Activated T-helper 2 cell treated with anti-CD3 and anti-CD28 coated beads, Interferon-gamma antibody, Interleukin-2, Interleukin-4, amounts not matched to agents 10 μg/mL and 5 μg/mL and 100 μg/mL, durations not matched to agents 14 hours and 24 hours and 36 hours (primary cell): Measurements from ENCODE around the gene SH3RF3. TPM values are rescaled to one million over a fixed set of nuclear protein-coding genes. Genes with fewer than 3 reads are reported as not detected.

ENCODE experiments used
- DNase-seq: peaks from one replicate; pipeline ENCODE4 v3.0.0; 2021; ENCODE audit warnings: low spot score
- H3K27ac Mint-ChIP-seq: one replicate; pipeline ENCODE4 v1.8.0; 2021; ENCODE audit warnings: mixed read lengths
- H3K27me3 Mint-ChIP-seq: one replicate; pipeline ENCODE4 v1.8.0; 2021; ENCODE audit warnings: low read depth, mixed read lengths
- H3K36me3 Mint-ChIP-seq: one replicate; pipeline ENCODE4 v1.8.0; 2021; ENCODE audit warnings: low read depth, mixed read lengths
- H3K4me1 Mint-ChIP-seq: one replicate; pipeline ENCODE4 v1.8.0; 2021; ENCODE audit warnings: low read depth, mixed read lengths
- H3K4me3 Mint-ChIP-seq: one replicate; pipeline ENCODE4 v1.8.0; 2021; ENCODE audit warnings: low read depth, mild to moderate bottlenecking, moderate library complexity, mixed read lengths
- H3K9me3 Mint-ChIP-seq: one replicate; pipeline ENCODE4 v1.8.0; 2021; ENCODE audit warnings: mixed read lengths
- intact Hi-C: fragments of 100-400 bp; cut with micrococcal nuclease; formaldehyde crosslinking; loops from one replicate; pipeline ENCODE4 v1.15.1; 2023
- total RNA-seq: library from RNA; stranded (reverse); gene quantifications from 2 replicates; pipeline ENCODE4 v1.2.3, GENCODE V29; 2022

Gene SH3RF3
- total RNA-seq, 1 donor from 2014 or later: 0.78 TPM

DNA sequence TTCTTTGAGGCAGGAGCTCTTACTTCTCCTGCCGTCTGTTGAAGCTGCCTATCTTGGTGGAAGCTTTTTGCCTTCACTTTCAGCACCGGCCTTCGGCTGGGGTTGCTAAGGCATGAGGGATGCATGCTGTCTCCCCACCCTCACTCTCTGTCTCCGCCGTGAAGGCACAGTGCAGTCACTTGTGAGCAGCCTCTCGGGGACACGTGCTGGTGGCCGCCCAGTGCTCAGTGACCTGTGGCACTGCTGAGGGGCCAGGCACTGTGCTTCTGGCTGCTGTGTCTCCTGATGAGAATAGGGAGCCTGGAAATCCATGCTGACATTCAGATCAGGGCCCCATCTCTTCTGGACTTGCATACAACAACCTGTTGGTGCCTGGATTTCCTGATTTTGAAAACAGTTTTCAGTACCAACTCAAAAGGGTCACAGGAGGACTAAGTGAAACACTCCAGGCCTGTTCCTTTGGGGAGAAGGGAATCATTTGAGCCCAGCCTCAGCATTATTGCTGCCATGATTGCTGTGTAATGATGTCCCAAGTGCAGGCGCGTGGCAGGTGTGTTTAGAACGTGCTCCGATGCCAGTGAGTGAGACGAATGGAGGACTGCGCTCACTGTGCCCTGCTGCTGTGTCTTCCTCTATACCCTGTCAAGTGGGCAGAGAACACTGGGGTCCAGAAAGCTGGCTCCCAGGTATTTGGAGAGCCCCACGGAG is 266.6 kb downstream of the SH3RF3 start:
- no peaks in the 10 kb centered on the region for H3K27me3 Mint-ChIP-seq
- no peak for DNase-seq
- no peak overlapping the region for H3K27ac Mint-ChIP-seq
- H3K4me3 Mint-ChIP-seq: no peak overlapping the region
- H3K36me3 Mint-ChIP-seq: no peaks in the 10 kb centered on the region
- intact Hi-C loops: loop anchor here (10.0 kb wide), 1 partner anchor 99 kb away; no protein-coding TSS in a partner anchor
- H3K9me3 Mint-ChIP-seq: no peaks in the 10 kb centered on the region
- H3K4me1 Mint-ChIP-seq: peaks cover 10% of the 10 kb centered on the region

DNA sequence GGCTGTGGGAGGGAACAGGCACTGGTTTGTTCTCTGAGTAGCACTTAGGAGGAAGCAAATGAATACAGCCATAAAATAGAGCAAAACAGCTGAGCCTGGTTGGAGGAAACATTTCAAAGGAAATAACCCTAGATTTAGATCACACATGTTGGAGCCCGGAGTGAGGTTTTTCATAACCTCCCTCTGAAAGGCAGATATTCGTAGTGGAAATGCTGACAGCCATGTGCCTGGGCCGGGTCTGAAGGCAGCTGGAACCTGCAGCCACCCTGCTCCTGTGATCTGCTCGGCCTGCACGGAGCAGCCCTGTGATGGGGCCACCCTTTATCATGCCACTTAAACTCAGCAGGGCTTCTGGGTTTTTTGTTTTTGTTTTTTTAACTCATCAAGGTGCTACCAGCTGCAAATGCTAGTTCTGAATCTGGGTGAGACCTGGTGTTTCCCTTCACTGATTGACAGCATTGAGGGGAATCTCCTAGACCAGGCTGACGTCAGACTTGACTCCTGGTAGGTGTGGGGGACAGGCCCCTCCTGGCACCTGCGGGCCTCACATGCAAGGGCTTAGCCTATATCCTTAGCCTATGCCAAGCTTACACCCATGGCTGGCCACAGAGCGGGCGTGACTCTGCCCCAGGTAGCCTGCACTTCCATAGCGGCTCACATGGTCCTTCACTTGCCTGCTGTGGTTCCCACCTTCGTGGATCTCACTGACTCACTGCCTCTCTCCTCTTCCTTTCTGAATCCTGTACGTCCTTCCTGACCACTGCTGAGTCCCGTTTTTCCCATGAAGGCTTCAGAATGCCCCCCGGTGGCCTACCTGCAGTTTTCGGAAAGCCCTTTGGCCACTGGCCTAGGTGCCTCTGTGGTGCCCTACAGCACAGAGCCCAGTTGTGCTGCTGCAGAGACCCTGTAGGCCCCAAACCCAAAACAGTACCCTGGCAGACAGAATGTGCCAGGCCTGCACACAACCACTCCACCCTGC is 267.5 kb downstream of the SH3RF3 start:
- no peaks in the 10 kb centered on the region for H3K27me3 Mint-ChIP-seq
- intact Hi-C loops: loop anchor here (10.0 kb wide), 1 partner anchor 98 kb away; no protein-coding TSS in a partner anchor
- H3K36me3 Mint-ChIP-seq: no peaks in the 10 kb centered on the region
- H3K4me3 Mint-ChIP-seq: no peak overlapping the region
- DNase-seq: no peak
- no peak overlapping the region for H3K27ac Mint-ChIP-seq
- H3K4me1 Mint-ChIP-seq: peaks cover 10% of the 10 kb centered on the region
- no peaks in the 10 kb centered on the region for H3K9me3 Mint-ChIP-seq

DNA sequence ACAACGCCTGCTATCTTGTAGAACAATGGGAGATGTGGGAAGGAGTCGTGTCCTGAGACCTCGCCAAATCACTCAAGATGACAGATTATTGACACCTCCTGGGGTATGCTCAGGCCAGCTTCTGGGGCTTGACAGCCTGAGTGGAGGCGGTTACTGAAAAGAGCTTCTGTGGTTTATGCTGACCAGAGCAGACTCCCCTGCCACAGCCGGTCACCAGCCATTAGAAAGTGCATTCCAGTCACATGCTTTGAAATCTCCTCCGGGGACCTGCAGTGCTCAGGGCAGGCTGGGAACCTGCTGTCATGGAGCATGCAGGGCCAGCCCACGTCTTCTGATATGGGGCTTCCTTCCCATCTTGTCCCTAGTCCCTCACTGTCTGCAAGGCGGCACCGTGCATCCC is 268.9 kb downstream of the SH3RF3 start:
- no peaks in the 10 kb centered on the region for H3K36me3 Mint-ChIP-seq
- peaks cover 10% of the 10 kb centered on the region for H3K4me1 Mint-ChIP-seq
- no peak overlapping the region for H3K4me3 Mint-ChIP-seq
- H3K27ac Mint-ChIP-seq: no peak overlapping the region
- DNase-seq: no peak
- intact Hi-C loops: loop anchor here (10.0 kb wide), 1 partner anchor 97 kb away; no protein-coding TSS in a partner anchor
- no peaks in the 10 kb centered on the region for H3K27me3 Mint-ChIP-seq
- no peaks in the 10 kb centered on the region for H3K9me3 Mint-ChIP-seq

DNA sequence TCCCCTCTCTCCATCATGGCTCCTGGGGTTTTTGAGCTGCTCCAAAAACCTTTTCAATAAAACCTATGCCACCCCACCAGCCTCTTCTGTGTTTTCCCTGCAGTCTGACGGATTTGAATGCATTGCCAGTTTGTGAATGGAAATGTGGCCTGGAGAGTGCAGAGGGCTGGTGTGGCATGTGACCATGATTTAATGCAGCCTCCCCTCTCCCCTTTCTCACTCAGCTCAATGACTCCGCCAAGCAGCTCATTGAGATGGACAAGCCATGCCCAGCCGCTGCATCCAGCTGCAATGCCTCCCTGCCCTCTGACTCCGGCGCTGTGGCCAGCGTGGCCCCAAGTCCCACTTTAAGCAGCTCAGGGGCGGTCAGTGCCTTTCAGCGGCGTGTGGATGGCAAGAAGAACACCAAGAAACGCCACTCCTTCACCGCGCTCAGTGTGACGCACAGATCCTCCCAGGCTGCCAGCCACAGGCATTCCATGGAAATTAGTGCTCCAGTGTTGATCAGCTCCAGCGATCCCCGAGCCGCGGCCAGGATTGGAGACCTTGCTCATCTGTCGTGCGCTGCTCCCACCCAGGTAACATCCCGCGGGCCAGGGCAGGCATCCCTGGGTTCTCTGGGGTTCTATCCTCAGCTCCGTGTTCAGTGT is 269.5 kb downstream of the SH3RF3 start:
- no peaks in the 10 kb centered on the region for H3K36me3 Mint-ChIP-seq
- intact Hi-C loops: loop anchor here (10.0 kb wide), 1 partner anchor 96 kb away; no protein-coding TSS in a partner anchor

DNA sequence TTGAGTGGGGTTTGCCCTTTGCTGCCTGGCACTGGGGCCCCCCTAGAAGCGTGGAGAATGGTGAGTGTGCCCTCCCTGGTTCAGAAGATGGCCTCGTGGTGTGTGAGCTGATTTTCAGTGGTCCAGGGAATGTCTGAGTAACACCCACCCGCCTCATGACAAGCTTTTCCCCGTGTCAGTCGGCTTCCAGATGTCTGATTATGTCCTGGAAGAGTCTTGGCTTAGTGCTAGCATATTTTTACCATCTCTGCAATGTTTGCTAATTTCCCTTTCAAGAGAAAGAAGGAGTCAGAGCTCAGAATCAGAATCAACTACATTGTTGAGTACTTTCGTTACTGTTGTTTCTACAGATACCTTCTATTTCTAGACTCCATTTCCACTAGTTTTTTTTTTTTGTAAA is 270.1 kb downstream of the SH3RF3 start:
- no peaks in the 10 kb centered on the region for H3K9me3 Mint-ChIP-seq
- H3K36me3 Mint-ChIP-seq: no peaks in the 10 kb centered on the region
- DNase-seq: no peak
- H3K4me1 Mint-ChIP-seq: peaks cover 18% of the 10 kb centered on the region
- no peak overlapping the region for H3K4me3 Mint-ChIP-seq
- intact Hi-C loops: loop anchor here (10.0 kb wide), 1 partner anchor 96 kb away; no protein-coding TSS in a partner anchor
- H3K27ac Mint-ChIP-seq: no peak overlapping the region
- no peaks in the 10 kb centered on the region for H3K27me3 Mint-ChIP-seq

More for the DNA sequence above, 269.5 kb downstream of the SH3RF3 start:
- no peak for DNase-seq
- no peak overlapping the region for H3K4me3 Mint-ChIP-seq
- H3K27me3 Mint-ChIP-seq: no peaks in the 10 kb centered on the region
- H3K27ac Mint-ChIP-seq: no peak overlapping the region
- peaks cover 14% of the 10 kb centered on the region for H3K4me1 Mint-ChIP-seq
- H3K9me3 Mint-ChIP-seq: no peaks in the 10 kb centered on the region

DNA sequence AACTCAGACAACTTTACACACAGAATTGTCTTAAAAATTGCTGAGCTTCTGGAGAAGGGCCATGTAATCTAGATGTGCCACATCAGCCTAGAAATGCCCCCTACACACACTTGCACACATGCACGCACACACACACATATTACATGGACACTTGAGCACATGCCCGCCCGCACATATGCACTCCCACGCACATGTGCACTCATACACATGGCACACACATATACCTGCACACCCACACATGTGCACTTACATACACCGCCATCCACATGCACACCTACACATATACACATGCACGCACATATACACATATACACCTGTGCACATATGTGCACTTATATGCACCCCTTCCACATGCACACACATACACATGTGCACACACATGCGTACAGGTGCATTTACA is 271.1 kb downstream of the SH3RF3 start:
- peaks cover 18% of the 10 kb centered on the region for H3K4me1 Mint-ChIP-seq
- intact Hi-C loops: no loop called here
- H3K9me3 Mint-ChIP-seq: no peaks in the 10 kb centered on the region
- H3K27ac Mint-ChIP-seq: no peak overlapping the region
- no peaks in the 10 kb centered on the region for H3K36me3 Mint-ChIP-seq
- DNase-seq: no peak
- H3K4me3 Mint-ChIP-seq: no peak overlapping the region
- H3K27me3 Mint-ChIP-seq: no peaks in the 10 kb centered on the region

DNA sequence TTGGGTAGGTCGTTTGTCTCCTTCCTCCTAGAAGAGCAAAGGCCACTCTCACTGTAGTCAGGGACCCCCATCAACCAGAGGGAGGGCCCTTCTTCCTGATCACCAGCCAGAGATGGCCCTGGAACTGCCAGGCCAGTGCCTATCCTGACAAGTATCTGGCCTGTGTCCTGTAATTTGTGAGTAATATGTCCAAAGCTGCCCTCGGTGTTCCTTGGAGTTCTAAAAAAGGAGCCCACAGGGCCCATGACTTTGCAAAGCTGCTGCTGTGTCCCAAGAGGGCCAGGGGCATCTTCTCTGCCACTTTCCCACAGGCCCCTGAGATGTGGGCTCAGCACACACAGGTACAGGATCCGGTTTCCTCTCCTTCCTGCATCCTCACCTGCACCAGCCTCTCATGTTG is 272.4 kb downstream of the SH3RF3 start:
- no peak overlapping the region for H3K4me3 Mint-ChIP-seq
- peaks cover 15% of the 10 kb centered on the region for H3K4me1 Mint-ChIP-seq

DNA sequence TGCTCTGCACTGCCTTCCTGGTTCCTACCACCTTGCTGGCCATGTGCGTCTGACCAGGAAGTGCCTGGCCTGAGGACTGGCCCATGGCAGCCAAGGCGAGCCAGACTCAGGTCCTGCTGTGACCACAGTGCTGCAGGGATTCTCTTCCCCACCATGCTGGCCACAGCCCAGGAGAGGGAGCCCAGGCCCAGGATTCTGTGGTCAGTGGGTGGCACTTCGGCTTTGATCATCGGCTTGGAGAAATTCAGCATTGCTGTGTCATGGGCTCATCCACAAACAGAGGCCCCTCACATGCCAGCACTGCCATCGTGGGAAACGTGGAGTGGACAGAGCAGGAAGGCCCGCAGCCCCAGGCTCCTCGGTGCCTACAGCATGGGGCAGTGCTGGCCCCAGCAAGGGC is 273.2 kb downstream of the SH3RF3 start:
- peaks cover 8% of the 10 kb centered on the region for H3K4me1 Mint-ChIP-seq
- H3K36me3 Mint-ChIP-seq: no peaks in the 10 kb centered on the region
- no peak for DNase-seq
- intact Hi-C loops: no loop called here
- no peak overlapping the region for H3K27ac Mint-ChIP-seq
- no peaks in the 10 kb centered on the region for H3K27me3 Mint-ChIP-seq
- H3K9me3 Mint-ChIP-seq: no peaks in the 10 kb centered on the region
- no peak overlapping the region for H3K4me3 Mint-ChIP-seq

More for the DNA sequence above, 272.4 kb downstream of the SH3RF3 start:
- intact Hi-C loops: no loop called here
- H3K9me3 Mint-ChIP-seq: no peaks in the 10 kb centered on the region
- no peaks in the 10 kb centered on the region for H3K36me3 Mint-ChIP-seq
- H3K27ac Mint-ChIP-seq: no peak overlapping the region
- no peaks in the 10 kb centered on the region for H3K27me3 Mint-ChIP-seq
- no peak for DNase-seq

DNA sequence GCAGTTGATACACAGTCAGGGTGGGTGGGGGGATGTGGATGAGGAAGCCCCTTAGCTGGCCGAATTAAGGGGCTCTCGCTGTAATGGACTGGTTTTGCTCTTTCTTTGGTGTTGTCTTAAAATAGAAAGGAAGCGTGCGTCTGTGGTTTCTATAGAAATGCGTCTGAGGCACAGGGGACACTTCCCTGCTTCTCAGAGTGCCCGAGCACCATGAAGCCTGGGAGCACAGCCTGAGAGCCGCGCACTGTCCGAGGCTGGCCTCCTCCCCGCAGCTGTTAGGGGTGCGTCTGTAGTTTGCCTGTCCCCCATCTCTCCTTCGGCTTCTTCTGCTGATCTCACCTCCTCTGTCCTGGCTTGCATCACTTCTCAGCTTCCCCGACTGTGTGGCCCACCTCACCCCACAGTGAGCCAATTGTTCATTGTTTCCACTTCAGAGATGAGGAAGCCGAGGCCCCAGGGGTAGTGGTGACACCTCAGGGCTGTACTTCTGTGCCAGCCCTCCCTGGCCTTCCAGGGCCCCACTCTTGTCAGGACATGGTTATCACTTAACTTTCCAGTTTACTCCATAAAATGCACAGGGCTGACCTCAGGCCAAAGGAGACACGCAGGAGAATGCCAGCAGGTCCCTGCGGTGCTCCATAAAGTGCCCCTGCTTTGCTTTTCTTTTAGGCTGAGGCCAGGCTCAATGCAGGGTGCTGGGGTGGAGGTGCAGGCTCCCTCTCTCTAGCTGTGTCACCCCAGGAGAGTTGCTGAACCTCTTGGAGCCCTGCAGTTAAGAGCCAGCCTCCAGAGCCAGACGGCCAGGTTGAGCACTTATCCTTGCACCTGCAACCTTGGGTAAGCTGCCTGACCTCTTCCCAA is 274.2 kb downstream of the SH3RF3 start:
- Mint-ChIP-seq H3K9me3 (no peaks in the 10 kb centered on the region), H3K36me3 (no peaks in the 10 kb centered on the region), H3K4me3 (no peak overlapping the region), H3K27me3 (no peaks in the 10 kb centered on the region), H3K4me1 (peaks cover 7% of the 10 kb centered on the region), H3K27ac (no peak overlapping the region)
- intact Hi-C loops: no loop called here
- DNase-seq: no peak

DNA sequence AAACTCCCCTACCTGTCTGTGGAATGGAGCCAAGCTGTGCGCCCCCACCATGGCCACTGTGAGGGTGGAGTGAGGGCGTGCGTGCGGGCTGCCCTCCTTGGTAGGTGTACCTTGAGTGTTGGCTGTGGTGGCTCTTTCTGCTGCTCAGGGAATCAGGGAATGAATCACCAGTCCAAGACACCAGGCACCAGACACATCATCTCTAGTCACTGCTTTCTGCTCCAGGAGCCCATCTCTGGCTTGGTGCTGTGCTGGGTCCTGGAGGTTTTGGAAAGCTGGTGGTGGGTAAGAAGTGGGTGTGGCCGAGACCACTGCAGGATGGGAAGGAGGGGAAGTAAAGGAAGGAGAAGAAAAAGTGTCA is 274.8 kb downstream of the SH3RF3 start:
- Mint-ChIP-seq H3K27me3 (no peaks in the 10 kb centered on the region), H3K36me3 (no peaks in the 10 kb centered on the region), H3K9me3 (no peaks in the 10 kb centered on the region), H3K4me3 (no peak overlapping the region), H3K4me1 (peaks cover 7% of the 10 kb centered on the region), H3K27ac (no peak overlapping the region)
- DNase-seq: no peak
- intact Hi-C loops: no loop called here

DNA sequence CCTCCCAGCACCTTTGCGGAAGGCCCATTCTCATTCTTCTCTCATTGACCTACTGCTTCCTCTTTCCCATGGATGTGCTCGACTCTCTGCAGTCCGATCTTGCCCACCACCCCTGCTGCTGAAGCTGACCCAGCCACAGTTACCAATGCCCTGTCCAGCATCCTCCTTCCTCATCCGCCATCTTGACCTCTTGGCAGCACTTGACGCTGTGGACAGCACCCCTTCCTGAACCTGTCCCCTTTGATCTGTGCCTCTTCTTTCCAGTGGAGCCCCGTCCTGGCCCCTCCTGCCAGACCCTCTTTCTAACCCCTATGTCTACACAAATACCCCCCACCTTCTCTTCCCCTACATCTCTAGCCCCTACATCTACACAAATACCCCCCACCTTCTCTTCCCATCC is 275.7 kb downstream of the SH3RF3 start:
- intact Hi-C loops: no loop called here
- no peak overlapping the region for H3K4me3 Mint-ChIP-seq
- H3K9me3 Mint-ChIP-seq: no peaks in the 10 kb centered on the region
- no peaks in the 10 kb centered on the region for H3K36me3 Mint-ChIP-seq
- H3K27ac Mint-ChIP-seq: no peak overlapping the region
- H3K27me3 Mint-ChIP-seq: no peaks in the 10 kb centered on the region
- no peak for DNase-seq
- peaks cover 7% of the 10 kb centered on the region for H3K4me1 Mint-ChIP-seq

DNA sequence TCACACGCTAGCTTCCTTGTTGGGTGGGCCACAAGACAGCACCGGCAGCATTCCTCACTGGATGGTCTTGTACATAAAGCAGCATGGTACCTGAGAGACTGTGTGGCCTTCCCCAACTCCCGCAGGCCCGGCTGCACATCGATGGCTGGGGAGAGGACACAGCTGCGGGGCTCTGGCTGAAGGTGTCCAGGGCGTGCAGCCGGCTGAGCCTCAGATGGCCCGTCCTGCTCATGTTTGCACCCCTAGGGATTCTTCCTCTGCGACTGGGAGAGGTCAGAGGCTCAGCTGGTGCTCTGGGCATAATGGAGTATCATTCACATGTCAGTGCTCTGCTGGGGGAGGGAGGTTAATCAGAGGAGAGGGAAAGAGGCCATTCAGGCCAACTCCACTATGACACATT is 276.9 kb downstream of the SH3RF3 start:
- Mint-ChIP-seq H3K4me3 (no peak overlapping the region), H3K27me3 (no peaks in the 10 kb centered on the region), H3K36me3 (no peaks in the 10 kb centered on the region), H3K4me1 (peaks cover 7% of the 10 kb centered on the region), H3K9me3 (no peaks in the 10 kb centered on the region), H3K27ac (no peak overlapping the region)
- intact Hi-C loops: no loop called here
- no peak for DNase-seq
